IPS-15b (cell line): ENCODE data around the gene ARAP1.

ENCODE experiments used
- H3K27me3 ChIP-seq: one replicate; pipeline ENCODE4 v1.6.1; 2013; ENCODE audit warnings: low read length; ENCODE audit not compliant: control insufficient read depth, insufficient read depth
- H3K36me3 ChIP-seq: one replicate; pipeline ENCODE4 v1.6.1; 2013; ENCODE audit warnings: low read length; ENCODE audit not compliant: control insufficient read depth, insufficient read depth
- H3K4me1 ChIP-seq: one replicate; pipeline ENCODE4 v1.6.1; 2013; ENCODE audit warnings: mild to moderate bottlenecking, low read length; ENCODE audit not compliant: control insufficient read depth, insufficient read depth
- H3K4me3 ChIP-seq: one replicate; pipeline ENCODE4 v1.5.1; 2013; ENCODE audit warnings: low read depth, low read length
- H3K9ac ChIP-seq: one replicate; pipeline ENCODE4 v1.6.1; 2013; ENCODE audit warnings: low read depth, mild to moderate bottlenecking, low read length
- H3K9me3 ChIP-seq: one replicate; pipeline ENCODE4 v1.6.1; 2013; ENCODE audit warnings: mild to moderate bottlenecking, low read length; ENCODE audit not compliant: control insufficient read depth, insufficient read depth

The ARAP1 gene

DNA sequence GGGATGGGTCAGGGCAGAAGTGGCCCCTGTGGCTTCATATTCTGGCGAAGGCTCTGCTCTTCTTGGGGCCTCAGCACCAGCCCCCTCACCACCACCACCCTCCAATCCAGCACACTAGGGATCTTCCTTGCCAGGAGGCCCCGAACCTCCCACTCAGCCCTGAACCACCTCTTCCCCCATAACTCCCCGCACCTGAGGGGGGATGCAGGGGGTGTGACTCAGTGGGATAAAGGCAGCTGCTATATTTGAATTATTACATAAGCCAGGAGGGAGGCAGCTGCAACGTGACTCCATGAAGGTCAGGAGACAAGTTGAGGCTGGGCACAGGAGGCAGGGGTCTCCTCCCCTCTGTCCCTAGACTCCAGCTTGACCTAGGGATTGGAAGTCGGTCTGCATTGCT, 72.3 kb downstream of the ARAP1 start:
- H3K27me3 ChIP-seq: peaks cover 33% of the 10 kb centered on the region
- H3K36me3 ChIP-seq: no peaks in the 10 kb centered on the region
- no peak overlapping the region for H3K9ac ChIP-seq
- no peaks in the 10 kb centered on the region for H3K9me3 ChIP-seq
- H3K4me1 ChIP-seq: no peaks in the 10 kb centered on the region
- no peak overlapping the region for H3K4me3 ChIP-seq

GRCh38 chr11:72678524-72678923, 73.7 kb downstream of the ARAP1 start:
- H3K4me1 ChIP-seq: peaks cover 3% of the 10 kb centered on the region
- no peak overlapping the region for H3K4me3 ChIP-seq
- H3K36me3 ChIP-seq: no peaks in the 10 kb centered on the region
- H3K9ac ChIP-seq: no peak overlapping the region
- H3K9me3 ChIP-seq: no peaks in the 10 kb centered on the region
- peaks cover 47% of the 10 kb centered on the region for H3K27me3 ChIP-seq

- Histone ChIP-seq H3K27me3 (peaks cover 53% of the 10 kb centered on the region), H3K9me3 (no peaks in the 10 kb centered on the region), H3K4me1 (peaks cover 3% of the 10 kb centered on the region), H3K9ac (no peak overlapping the region), H3K36me3 (no peaks in the 10 kb centered on the region), H3K4me3 (peak overlapping the region; percentile 22)
Observed at GRCh38 chr11:72676861-72677341, 75.3 kb downstream of the ARAP1 start.

- Histone ChIP-seq H3K4me1 (peaks cover 4% of the 10 kb centered on the region), H3K9me3 (no peaks in the 10 kb centered on the region), H3K27me3 (peaks cover 58% of the 10 kb centered on the region), H3K4me3 (no peak overlapping the region), H3K9ac (no peak overlapping the region), H3K36me3 (no peaks in the 10 kb centered on the region)
Observed at GRCh38 chr11:72675221-72675620, 77.0 kb downstream of the ARAP1 start.

DNA sequence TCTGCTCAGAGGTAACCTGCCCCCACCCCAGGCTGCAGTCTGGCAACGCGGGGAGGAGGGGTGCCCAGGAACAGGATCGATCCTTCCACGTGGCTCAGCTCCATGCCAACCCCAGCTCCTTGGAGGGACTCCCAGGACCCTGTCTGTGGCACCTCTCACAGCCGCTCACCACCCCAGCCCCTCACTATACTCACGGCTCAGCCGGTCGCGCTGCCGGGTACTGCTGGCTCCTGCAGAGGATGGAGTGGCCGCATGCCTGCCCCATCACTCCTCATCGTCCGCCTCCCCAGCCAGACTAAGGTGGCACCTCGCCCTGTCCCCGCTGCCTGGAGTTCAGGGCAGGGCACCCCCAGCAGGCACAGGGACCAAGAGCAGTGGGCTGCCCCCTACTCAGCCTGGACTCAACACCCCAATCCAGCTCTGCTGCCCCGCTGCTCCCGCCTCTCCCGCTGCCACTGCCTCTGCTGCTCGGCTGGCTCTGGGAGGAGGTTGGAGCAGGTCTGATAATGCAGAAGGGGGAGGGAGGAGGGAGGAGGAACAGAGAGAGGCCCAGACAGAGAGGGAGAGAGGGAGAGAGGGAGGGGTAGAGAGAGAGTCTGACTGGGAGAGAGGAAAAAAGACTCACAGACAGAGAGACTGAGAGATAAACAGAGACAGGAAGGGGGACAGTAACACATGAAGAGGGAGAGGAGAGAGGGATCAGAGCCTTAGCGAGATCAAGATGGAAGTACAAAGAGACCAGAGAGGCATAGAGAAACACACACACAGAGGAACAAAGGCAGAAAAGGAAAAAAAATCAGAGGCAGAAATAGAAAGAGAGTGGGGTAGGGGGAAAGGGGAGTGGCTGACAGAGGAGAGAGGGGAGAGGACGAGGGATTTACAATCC, 78.0 kb downstream of the ARAP1 start, which contains the start of gene PDE2A:
Gene PDE2A, minus strand, starts transcription at position 480 of the 886 bp plus-strand sequence. Its CDS starts 215 bp downstream, at position 265.
- peak within 1 kb of the TSS; percentile 49 for H3K4me3 ChIP-seq
- no peak within 1 kb of the TSS for H3K9ac ChIP-seq
- peaks cover 4% of the 10 kb centered on the region for H3K4me1 ChIP-seq
- no peaks in the 10 kb centered on the region for H3K9me3 ChIP-seq
- no peaks in the 10 kb centered on the region for H3K36me3 ChIP-seq
- H3K27me3 ChIP-seq: peaks cover 59% of the 10 kb centered on the region

- Histone ChIP-seq H3K36me3 (no peaks in the 10 kb centered on the region), H3K9ac (no peak overlapping the region), H3K27me3 (peaks cover 53% of the 10 kb centered on the region), H3K4me1 (peaks cover 4% of the 10 kb centered on the region), H3K4me3 (peak overlapping the region; percentile 49), H3K9me3 (no peaks in the 10 kb centered on the region)
Observed at GRCh38 chr11:72673284-72673942, 78.8 kb downstream of the ARAP1 start.

DNA sequence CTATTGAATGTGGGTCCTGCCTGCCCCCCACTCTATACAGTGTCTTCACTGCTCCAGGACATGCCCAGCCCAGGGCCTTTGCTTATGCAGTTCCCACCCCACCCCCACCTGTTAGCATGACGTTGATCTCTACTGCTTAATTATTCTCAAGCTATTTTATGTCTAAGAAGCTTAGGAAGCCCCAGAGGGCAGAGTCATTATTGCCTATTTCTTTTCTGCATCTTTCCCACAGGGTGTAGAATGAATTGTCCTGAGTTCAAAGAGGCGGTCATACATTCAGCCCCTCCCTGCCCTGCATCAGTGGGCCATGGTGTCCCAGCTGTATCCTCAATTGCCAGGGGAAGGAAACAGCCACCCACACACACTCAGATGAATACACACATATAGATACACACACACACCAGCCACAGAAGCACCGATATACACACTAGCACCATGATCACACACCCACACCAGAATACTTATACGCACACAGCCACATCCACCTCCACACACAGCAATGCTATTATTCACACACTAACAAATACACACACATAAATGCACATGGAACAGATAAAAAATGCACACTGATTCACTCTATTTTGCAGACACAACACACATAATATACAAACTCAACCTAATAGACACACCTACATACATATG, 79.5 kb downstream of the ARAP1 start:
- Histone ChIP-seq H3K36me3 (no peaks in the 10 kb centered on the region), H3K4me1 (peaks cover 4% of the 10 kb centered on the region), H3K9me3 (peaks cover 2% of the 10 kb centered on the region), H3K4me3 (no peak overlapping the region), H3K27me3 (peaks cover 47% of the 10 kb centered on the region), H3K9ac (no peak overlapping the region)

DNA sequence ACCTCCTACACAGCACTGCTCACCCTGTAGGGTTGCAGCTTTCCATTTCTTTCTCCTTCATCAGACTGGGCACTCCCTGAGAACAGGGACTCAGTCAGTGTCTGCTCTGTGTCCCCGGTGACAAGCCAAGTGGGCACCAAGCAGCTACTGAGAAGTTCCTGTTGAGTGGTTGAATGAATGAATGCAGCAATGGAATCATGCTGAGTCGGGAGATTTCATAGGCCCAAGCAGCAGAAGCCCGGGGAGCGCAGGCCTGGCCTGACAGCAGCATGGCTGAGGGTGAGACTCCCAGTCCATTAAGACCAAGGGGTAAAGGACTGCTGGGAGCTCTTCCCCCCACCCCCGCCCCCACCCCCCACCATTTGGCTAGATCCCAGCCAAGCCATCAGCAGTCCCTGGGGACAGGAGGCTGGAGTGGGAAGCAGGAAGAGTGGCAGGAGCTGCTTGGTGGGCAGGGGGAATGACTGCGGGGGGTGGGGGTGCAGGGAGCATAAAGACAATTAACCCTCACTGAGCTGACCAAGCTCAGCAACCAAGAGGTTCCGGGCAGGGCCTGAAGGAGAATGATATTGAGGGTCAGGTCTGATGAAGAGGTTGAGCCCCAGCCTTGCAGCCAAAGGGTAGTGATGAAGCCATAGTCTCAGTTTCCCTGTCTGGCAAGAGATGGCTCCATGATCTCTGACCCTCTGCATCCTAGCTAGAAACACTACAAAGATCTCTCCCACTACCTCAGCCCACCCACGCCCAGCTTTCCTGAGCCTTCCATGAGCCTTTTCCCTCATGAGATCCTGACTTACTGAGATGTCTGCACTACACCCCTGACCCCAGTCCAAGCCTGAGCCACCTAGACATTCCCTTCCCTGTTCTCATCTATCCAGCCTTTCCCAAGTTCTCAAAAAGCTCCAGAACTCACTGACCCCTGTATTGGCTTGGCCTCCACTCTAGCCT, 80.8 kb downstream of the ARAP1 start:
- Histone ChIP-seq H3K4me1 (peaks cover 4% of the 10 kb centered on the region), H3K36me3 (no peaks in the 10 kb centered on the region), H3K9ac (no peak overlapping the region)

DNA sequence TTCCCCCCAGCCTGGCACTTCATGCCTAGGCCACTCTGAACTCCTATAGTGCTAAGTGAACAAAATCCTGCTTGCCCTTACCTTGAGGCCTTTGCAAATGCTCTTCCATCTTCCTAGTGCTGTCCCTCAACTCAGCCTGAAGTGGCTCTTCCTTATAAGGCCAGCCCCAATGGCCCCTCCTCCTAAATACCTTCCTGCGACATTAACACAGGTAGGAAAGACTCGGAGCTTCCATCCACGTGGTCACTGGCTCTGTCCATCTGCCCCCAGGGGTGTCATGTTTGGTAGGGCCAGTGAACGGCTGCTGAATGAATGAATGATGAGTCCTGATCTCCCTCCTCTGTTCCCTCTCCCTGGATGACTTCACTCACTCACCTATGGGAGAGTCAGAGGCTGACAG, 82.2 kb downstream of the ARAP1 start:
- no peak overlapping the region for H3K4me3 ChIP-seq
- peaks cover 4% of the 10 kb centered on the region for H3K4me1 ChIP-seq
- no peaks in the 10 kb centered on the region for H3K36me3 ChIP-seq
- no peak overlapping the region for H3K9ac ChIP-seq
- peaks cover 6% of the 10 kb centered on the region for H3K9me3 ChIP-seq
- H3K27me3 ChIP-seq: peaks cover 27% of the 10 kb centered on the region

More for the DNA sequence above, 80.8 kb downstream of the ARAP1 start:
- no peak overlapping the region for H3K4me3 ChIP-seq
- peaks cover 6% of the 10 kb centered on the region for H3K9me3 ChIP-seq
- H3K27me3 ChIP-seq: peaks cover 41% of the 10 kb centered on the region

DNA sequence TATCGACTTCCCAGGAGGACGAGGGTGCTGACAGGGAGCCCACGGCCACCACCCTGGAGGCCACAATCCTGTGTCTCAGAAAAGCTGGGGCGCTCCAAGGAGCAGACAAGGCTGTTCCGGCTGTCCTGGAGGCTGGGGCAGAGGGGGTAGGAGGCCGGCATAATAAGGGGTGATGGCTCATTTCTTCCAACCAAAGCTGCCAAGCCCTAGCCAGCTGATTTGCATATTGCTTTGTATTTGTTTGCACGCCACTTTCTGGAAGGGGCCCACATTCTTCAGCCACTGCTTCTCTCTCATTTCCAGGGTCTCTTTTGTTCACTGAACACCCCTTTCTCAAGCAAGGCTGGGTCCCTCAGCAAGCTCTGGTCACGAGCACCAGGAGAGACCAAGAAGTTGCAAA, 82.7 kb downstream of the ARAP1 start:
- no peak overlapping the region for H3K9ac ChIP-seq
- peaks cover 22% of the 10 kb centered on the region for H3K27me3 ChIP-seq
- H3K4me3 ChIP-seq: no peak overlapping the region
- H3K4me1 ChIP-seq: peaks cover 4% of the 10 kb centered on the region
- peaks cover 6% of the 10 kb centered on the region for H3K9me3 ChIP-seq
- no peaks in the 10 kb centered on the region for H3K36me3 ChIP-seq
